Cerebellar cortex (tissue), 1 donor: ENCODE data around the gene BCL2L11.

ENCODE experiments used
- DNase-seq: peaks from one replicate; pipeline ENCODE4 v3.0.0-alpha.2; 2015; ENCODE audit warnings: low spot score

Gene BCL2L11

GRCh38 chr2:111192776-111193368 is 72.2 kb downstream of the BCL2L11 start:
- no peak for DNase-seq

- no peak for DNase-seq
Observed at GRCh38 chr2:111194835-111195621, 74.3 kb downstream of the BCL2L11 start.

- DNase-seq: no peak
Observed at GRCh38 chr2:111196435-111196834, 75.7 kb downstream of the BCL2L11 start.

GRCh38 chr2:111198701-111199100 is 78.0 kb downstream of the BCL2L11 start:
- no peak for DNase-seq

- no peak for DNase-seq
Observed at GRCh38 chr2:111199840-111200239, 79.1 kb downstream of the BCL2L11 start.

- no peak for DNase-seq
Observed at GRCh38 chr2:111200333-111200881, 79.7 kb downstream of the BCL2L11 start.

GRCh38 chr2:111201214-111201613 is 80.5 kb downstream of the BCL2L11 start:
- DNase-seq: no peak

GRCh38 chr2:111202266-111203040 is 81.7 kb downstream of the BCL2L11 start:
- no peak for DNase-seq

- DNase-seq: no peak
Observed at GRCh38 chr2:111204706-111205105, 84.0 kb downstream of the BCL2L11 start.

- DNase-seq: no peak
Observed at GRCh38 chr2:111205774-111206173, 85.1 kb downstream of the BCL2L11 start.

GRCh38 chr2:111207851-111208250 is 87.1 kb downstream of the BCL2L11 start:
- no peak for DNase-seq

- no peak for DNase-seq
Observed at GRCh38 chr2:111208639-111209038, 87.9 kb downstream of the BCL2L11 start.

- no peak for DNase-seq
Observed at GRCh38 chr2:111209045-111209514, 88.4 kb downstream of the BCL2L11 start.

- DNase-seq: no peak
Observed at GRCh38 chr2:111210036-111210435, 89.3 kb downstream of the BCL2L11 start.

- no peak for DNase-seq
Observed at GRCh38 chr2:111213877-111214276, 93.2 kb downstream of the BCL2L11 start.

- no peak for DNase-seq
Observed at GRCh38 chr2:111216811-111217652, 96.3 kb downstream of the BCL2L11 start.
